ENCODE data around the gene SSTR5.

SSTR5 gene

DNA sequence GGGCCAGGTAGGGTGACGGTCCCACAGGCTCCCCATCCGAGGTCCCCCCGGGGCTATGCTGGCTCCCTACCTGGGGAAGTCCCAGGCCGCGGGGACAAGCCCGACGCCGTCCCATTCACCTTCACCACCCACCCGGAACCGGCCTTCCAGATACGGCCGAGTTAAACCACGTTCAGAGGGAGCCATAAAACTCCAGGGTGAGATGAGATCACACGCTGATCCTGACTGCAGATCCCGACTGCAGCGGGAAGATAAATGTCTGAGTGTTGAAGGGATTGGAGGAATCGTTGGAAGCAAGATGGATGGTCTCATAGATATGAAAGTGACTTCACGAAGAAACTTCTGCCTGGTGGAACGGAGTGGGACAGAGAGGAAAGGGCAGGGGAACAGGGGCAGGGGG lies 37.1 kb downstream of the SSTR5 start:
- no peak for TF ChIP-seq POLR2A (IDR thresholded peaks at IDR 0.05; ENCODE audit: extremely low read depth, insufficient read length)
- TF ChIP-seq, protein P1, sequence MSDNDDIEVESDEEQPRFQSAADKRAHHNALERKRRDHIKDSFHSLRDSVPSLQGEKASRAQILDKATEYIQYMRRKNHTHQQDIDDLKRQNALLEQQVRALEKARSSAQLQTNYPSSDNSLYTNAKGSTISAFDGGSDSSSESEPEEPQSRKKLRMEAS (IDR thresholded peaks at IDR 0.05; ENCODE audit: low read depth, low read length): no peak
- TF ChIP-seq MYC (IDR thresholded peaks at IDR 0.05; ENCODE audit: low read depth, low read length): no peak
- TF ChIP-seq, protein P2, sequence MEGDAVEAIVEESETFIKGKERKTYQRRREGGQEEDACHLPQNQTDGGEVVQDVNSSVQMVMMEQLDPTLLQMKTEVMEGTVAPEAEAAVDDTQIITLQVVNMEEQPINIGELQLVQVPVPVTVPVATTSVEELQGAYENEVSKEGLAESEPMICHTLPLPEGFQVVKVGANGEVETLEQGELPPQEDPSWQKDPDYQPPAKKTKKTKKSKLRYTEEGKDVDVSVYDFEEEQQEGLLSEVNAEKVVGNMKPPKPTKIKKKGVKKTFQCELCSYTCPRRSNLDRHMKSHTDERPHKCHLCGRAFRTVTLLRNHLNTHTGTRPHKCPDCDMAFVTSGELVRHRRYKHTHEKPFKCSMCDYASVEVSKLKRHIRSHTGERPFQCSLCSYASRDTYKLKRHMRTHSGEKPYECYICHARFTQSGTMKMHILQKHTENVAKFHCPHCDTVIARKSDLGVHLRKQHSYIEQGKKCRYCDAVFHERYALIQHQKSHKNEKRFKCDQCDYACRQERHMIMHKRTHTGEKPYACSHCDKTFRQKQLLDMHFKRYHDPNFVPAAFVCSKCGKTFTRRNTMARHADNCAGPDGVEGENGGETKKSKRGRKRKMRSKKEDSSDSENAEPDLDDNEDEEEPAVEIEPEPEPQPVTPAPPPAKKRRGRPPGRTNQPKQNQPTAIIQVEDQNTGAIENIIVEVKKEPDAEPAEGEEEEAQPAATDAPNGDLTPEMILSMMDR (IDR thresholded peaks at IDR 0.05; ENCODE audit: low read depth, low read length): no peak
- no peak for DNase-seq (ENCODE audit: low read depth)
- H3K4me3 ChIP-seq (ENCODE audit: low read depth, low read length): no peak overlapping the region

DNA sequence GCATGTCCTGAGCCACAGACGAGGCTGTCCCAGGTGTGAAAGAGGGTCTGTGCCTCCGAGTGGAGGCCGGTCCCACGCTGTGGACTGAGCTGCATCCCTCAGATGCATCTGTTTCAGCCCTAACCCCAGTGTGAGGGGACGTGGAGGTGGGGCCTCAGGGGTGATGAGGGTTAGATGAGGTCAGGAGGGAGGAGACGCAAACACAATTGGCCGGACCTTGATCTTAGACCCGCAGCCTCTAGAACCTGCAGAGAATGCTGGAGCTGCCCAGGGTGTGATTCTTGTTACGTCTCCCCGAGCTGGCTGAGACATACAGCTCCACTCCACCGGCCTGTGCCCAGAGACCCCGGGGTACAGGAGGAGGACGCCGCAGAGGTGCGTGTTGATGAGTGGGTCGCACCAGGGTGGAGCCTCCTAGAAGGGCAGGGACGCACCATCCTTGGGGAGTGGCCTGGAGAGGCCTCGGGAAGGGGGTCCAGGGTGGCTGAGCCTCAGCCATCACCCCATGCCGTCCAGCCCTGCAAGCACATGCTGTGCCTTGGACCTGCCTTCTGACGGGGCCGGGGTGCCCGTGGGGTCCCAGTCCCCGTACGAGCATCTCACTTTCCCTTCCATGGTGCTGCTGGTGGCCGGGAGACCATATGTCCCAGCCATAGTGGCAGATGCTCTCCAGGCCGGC lies 40.1 kb downstream of the SSTR5 start:
- no peak overlapping the region for H3K4me3 ChIP-seq (ENCODE audit: low read depth, low read length)
- DNase-seq (ENCODE audit: low read depth): no peak
- TF ChIP-seq POLR2A (IDR thresholded peaks at IDR 0.05; ENCODE audit: extremely low read depth, insufficient read length) (no peak), MYC (IDR thresholded peaks at IDR 0.05; ENCODE audit: low read depth, low read length) (no peak)
- TF ChIP-seq, protein P2 (IDR thresholded peaks at IDR 0.05; ENCODE audit: low read depth, low read length): no peak
- TF ChIP-seq, protein P1 (IDR thresholded peaks at IDR 0.05; ENCODE audit: low read depth, low read length): no peak

DNA sequence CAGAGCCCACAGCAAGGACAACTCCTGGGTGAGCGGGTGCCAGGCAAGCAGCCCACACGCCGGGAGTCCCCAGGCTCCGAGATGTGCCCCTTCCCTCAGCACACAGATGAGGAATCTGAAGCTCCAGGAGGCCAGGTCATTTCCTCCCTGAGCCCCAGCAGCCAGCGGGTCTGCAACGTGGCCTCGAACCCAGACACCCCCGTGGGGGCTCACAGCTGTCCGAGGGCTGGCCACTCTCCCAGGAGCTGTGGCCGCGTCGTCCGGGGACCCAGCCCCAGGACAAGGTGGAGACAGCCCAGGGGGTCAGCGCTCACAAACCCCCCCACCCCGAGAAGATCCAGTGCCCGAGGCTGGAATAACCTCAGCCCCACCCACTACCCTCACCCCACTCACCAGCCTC lies 40.9 kb downstream of the SSTR5 start:
- no peak for DNase-seq (ENCODE audit: low read depth)
- no peak overlapping the region for H3K4me3 ChIP-seq (ENCODE audit: low read depth, low read length)
- TF ChIP-seq, protein P2 (IDR thresholded peaks at IDR 0.05; ENCODE audit: low read depth, low read length): no peak
- no peak for TF ChIP-seq MYC (IDR thresholded peaks at IDR 0.05; ENCODE audit: low read depth, low read length)
- TF ChIP-seq, protein P1 (IDR thresholded peaks at IDR 0.05; ENCODE audit: low read depth, low read length): no peak
- no peak for TF ChIP-seq POLR2A (IDR thresholded peaks at IDR 0.05; ENCODE audit: extremely low read depth, insufficient read length)

DNA sequence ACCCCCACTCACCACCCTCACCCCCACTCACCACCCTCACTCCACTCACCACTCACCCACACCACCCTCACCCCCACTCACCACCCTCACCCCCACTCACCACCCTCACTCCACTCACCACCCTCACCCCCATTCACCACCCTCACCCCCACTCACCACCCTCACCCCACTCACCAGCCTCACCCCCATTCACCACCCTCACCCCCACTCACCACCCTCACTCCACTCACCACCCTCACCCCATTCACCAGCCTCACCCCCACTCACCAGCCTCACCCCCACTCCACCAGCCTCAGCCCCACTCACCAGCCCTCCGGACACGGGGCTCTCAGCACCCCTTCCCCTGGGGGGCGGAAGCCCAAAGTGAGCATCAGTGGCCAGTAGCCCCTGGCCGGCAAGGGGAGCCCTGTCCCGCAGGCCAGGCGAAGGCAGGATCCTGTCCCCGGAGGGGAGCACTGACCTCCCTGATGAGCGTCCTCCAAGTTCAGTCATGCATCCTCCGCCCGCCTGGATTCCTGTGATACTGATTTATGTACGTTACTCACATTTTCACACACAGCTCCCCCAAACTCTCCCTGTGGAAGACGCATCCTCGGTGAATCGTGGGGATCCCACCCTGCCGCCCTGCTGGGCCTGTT lies 41.5 kb downstream of the SSTR5 start:
- DNase-seq (ENCODE audit: low read depth): no peak
- TF ChIP-seq MYC (IDR thresholded peaks at IDR 0.05; ENCODE audit: low read depth, low read length): no peak
- TF ChIP-seq POLR2A (IDR thresholded peaks at IDR 0.05; ENCODE audit: extremely low read depth, insufficient read length): no peak
- TF ChIP-seq, protein P2 (IDR thresholded peaks at IDR 0.05; ENCODE audit: low read depth, low read length): no peak
- TF ChIP-seq, protein P1 (IDR thresholded peaks at IDR 0.05; ENCODE audit: low read depth, low read length): no peak
- H3K4me3 ChIP-seq (ENCODE audit: low read depth, low read length): no peak overlapping the region

DNA sequence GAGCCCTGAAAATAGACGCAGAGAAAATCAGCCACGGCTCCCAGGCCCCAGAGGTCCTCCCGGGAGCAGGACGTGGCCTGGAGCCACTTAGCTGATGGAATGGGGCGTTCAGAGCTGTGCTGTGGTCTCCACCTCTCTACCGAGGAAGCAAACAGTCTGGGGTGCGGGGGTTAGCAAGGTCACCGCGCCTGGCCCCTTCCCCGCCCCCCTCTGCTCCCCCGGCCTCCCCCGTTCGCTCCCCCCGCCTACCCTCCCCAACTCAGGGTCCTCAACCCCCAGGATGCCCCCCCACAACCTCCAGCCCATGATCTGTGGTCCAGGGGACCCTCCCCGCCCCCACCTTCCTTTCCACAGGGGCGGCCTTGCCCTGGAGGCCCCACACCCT lies 44.1 kb downstream of the SSTR5 start:
- no peak overlapping the region for H3K4me3 ChIP-seq (ENCODE audit: low read depth, low read length)
- TF ChIP-seq MYC (IDR thresholded peaks at IDR 0.05; ENCODE audit: low read depth, low read length) (no peak), POLR2A (IDR thresholded peaks at IDR 0.05; ENCODE audit: extremely low read depth, insufficient read length) (no peak)
- TF ChIP-seq, protein P1 (IDR thresholded peaks at IDR 0.05; ENCODE audit: low read depth, low read length): no peak
- TF ChIP-seq, protein P2 (IDR thresholded peaks at IDR 0.05; ENCODE audit: low read depth, low read length): no peak
- DNase-seq (ENCODE audit: low read depth): no peak
